Muscle of leg (tissue), 16 donors: Measurements from ENCODE around the gene FCAR. TPM values are rescaled to one million over a fixed set of nuclear protein-coding genes. Genes with fewer than 3 reads are reported as not detected.
A peak's percentile ranks its signal among the peaks of the same experiment; 100 is the strongest.
"Not testable (repeated sequence)": the region's sequence is repeated elsewhere in the genome, so short reads cannot be mapped to it uniquely, and the experiment has no call there.

Source experiments
- DNase-seq: peaks from one replicate; pipeline ENCODE4 v3.0.0; 2013
- H3K27ac ChIP-seq: one replicate; pipeline ENCODE4 v1.5.1; 2013; ENCODE audit warnings: mild to moderate bottlenecking, low read length, control low read depth
- H3K27me3 ChIP-seq: one replicate; pipeline ENCODE4 v1.6.1; 2013; ENCODE audit warnings: low read length; ENCODE audit not compliant: control insufficient read depth, insufficient read depth
- H3K36me3 ChIP-seq: one replicate; pipeline ENCODE4 v1.6.1; 2013; ENCODE audit warnings: low read length; ENCODE audit not compliant: control insufficient read depth, insufficient read depth
- H3K4me1 ChIP-seq: one replicate; pipeline ENCODE4 v1.6.1; 2013; ENCODE audit warnings: low read length; ENCODE audit not compliant: control insufficient read depth, insufficient read depth
- H3K4me3 ChIP-seq: one replicate; pipeline ENCODE4 v1.5.1; 2013; ENCODE audit warnings: low read length, control low read depth
- H3K9me3 ChIP-seq: replicated peaks from 2 replicates; pipeline ENCODE4 v1.6.1; 2013; ENCODE audit warnings: low read depth, low read length; ENCODE audit not compliant: control insufficient read depth
- WGBS: methylation state at CpG from one replicate; pipeline ENCODE4 v1.1.5; 2013; ENCODE audit warnings: missing lambda C conversion rate; ENCODE audit not compliant: insufficient coverage; 5-methylcytosine and 5-hydroxymethylcytosine counted together
- long read RNA-seq, 11 donors: transcript quantifications; one replicate each; lab custom pipeline, GENCODE V29; 2026
- polyA plus RNA-seq, 8 donors: library from polyadenylated mRNA; unstranded; fragments of 120-200 nt; gene quantifications; one replicate each; pipeline versions ENCODE4 v1.2.1 to v1.2.3, GENCODE V29; 2013; ENCODE audit warnings: inconsistent platforms in 1 of 8, low replicate concordance in 1 of 8; ENCODE audit not compliant: insufficient read length in 8 of 8, insufficient read depth in 1 of 8
- total RNA-seq: library from RNA; stranded (reverse); fragments of 120-200 nt; gene quantifications from one replicate; pipeline ENCODE4 v1.2.4, GENCODE V29; 2013

Gene FCAR
- not detected for total RNA-seq
- under 1 TPM in 7 of 8 donors, not detected in 1; 0.12 to 0.56 (median 0.44) TPM for polyA plus RNA-seq
- long read RNA-seq, donor 1, result 0 reads
- long read RNA-seq, donor 2, result 0 reads
- long read RNA-seq, donor 3, result 0 reads
- long read RNA-seq, donor 4, result 0 reads
- long read RNA-seq, donor 5, result 0 reads
- long read RNA-seq, donor 6, result 0 reads
- long read RNA-seq, donor 7, partial matches to known transcripts, result 0 of 1 reads
- long read RNA-seq, donor 7, other reads (novel, unspliced or antisense), result 0 of 1 reads
- long read RNA-seq, donor 8, result 0 reads
- long read RNA-seq, donor 9, result 0 reads
- long read RNA-seq, donor 10, result 0 reads
- long read RNA-seq, donor 11, result 0 reads

DNA sequence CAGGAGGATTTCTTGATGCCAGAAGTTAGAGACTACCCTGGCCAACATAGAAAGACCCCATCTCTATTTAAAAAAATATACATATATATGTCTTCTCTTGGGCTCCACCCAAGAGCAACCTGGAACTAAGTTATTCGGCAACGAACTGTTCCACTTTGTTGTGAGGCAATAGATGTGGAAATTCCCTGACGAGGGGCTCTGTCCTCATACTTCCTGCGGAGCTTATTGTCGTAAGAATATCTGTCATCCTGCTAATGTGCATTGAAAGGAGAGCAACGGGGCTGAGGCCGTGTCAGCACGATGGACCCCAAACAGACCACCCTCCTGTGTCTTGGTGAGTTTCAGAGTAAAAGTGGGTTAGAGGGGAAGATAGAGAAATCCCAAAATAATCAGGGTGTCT is at the start of gene FCAR:
FCAR (plus strand) TSS at position 246 of the 400 bp plus-strand sequence; CDS start at position 301, 55 bp downstream.
- DNase-seq, result peak; percentile 23
- 80% methylated on average over 6 of the region's 8 CpGs for WGBS
- Histone ChIP-seq H3K27me3 (no peaks in the 10 kb centered on the region), H3K36me3 (no peaks in the 10 kb centered on the region), H3K4me1 (no peaks in the 10 kb centered on the region), H3K4me3 (no peak within 1 kb of the TSS), H3K27ac (no peak within 1 kb of the TSS), H3K9me3 (peaks cover 5% of the 10 kb centered on the region)

DNA sequence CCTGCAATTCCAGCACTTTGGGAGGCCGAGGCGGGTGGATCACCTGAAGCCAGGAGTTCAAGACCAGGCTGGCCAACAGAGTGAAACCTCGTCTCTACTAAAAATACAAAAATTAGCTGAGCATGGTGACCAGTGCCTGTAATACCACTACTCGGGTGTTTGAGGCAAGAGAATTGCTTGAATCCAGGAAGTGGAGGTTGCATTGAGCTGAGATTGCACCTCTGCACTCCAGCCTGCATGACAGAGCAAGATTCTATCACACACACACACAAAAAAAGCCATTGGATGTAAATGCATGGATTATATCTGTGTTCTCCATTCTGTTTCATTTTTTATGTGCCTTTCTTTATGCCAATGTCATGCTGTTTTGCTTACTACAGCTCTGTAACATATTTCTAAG is 49.6 kb upstream of the FCAR start:
- 90% methylated on average over 2 of the region's 4 CpGs for WGBS
- not testable (repeated sequence) for H3K27me3 ChIP-seq, DNase-seq, H3K4me1 ChIP-seq, H3K27ac ChIP-seq, H3K4me3 ChIP-seq, H3K9me3 ChIP-seq, H3K36me3 ChIP-seq

DNA sequence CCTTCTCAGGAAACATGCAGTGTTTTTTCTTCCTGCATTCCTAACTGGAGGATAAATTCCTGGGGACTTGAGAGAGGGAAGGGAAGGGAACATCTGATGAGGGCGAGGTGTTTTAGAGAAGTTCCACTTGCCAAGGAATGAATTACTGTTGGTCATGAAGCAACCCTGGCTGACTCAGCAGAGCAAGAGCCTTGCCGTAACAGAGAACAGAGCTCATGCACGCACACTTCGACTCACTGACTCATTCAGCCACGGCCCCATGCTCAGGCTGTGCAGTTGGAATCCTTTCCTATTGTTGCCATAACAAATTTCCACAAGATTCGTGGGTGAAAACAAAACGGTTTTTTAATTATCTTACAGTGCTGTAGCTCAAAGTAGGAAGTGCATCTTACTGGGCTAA is 48.7 kb upstream of the FCAR start:
- not testable (repeated sequence) for H3K27me3 ChIP-seq, DNase-seq, H3K4me1 ChIP-seq, H3K9me3 ChIP-seq, H3K36me3 ChIP-seq, H3K4me3 ChIP-seq, H3K27ac ChIP-seq
- 86% methylated on average over 3 of the region's 7 CpGs for WGBS

DNA sequence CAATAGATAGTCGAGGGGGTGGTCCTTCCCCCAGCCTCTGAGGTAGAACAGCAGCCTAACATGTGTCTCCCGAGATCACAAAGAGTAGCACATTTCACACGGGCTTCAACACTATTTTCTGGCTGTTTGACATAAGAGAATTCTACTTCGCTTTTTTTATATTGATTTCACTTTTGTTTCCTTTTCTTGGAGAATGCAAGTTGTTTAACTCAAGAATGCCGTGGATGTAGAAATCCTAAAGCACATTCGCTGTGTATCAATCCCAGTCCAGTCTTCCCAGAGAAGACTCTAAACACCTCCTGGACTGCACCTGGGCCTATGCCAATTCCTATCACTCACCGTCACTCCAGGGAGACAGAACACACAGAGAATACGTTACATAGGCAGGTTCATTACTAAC is 46.0 kb upstream of the FCAR start:
- H3K27me3 ChIP-seq, DNase-seq, H3K4me3 ChIP-seq, H3K27ac ChIP-seq, H3K4me1 ChIP-seq, H3K9me3 ChIP-seq, H3K36me3 ChIP-seq: not testable (repeated sequence)
- no CpG with 5 or more reads among the region's 8 CpGs for WGBS

DNA sequence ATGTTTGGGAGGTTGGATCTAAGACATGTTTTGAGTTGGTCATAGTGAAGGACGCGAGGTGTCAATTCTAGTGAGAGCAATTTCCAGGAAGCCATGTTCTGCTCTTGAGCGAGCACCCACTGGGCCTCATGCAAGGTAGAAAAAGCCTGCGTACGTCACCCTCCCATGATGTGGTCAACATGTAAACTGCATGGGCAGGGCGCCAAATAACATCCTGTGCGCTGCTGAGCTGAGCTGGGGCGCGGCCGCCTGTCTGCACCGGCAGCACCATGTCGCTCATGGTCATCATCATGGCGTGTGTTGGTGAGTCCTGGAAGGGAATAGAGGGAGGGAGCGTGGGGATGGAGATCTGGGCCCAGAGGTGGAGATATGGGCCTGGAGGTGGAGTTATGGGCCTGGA is 41.5 kb upstream of the FCAR start, which contains the start of gene KIR2DS4:
KIR2DS4 (plus strand) TSS at position 181 of the 400 bp plus-strand sequence.
- H3K4me1 ChIP-seq, H3K36me3 ChIP-seq, H3K9me3 ChIP-seq, DNase-seq, H3K4me3 ChIP-seq, H3K27ac ChIP-seq, H3K27me3 ChIP-seq: not testable (repeated sequence)
- 88% methylated on average over 13 of the region's 14 CpGs for WGBS

DNA sequence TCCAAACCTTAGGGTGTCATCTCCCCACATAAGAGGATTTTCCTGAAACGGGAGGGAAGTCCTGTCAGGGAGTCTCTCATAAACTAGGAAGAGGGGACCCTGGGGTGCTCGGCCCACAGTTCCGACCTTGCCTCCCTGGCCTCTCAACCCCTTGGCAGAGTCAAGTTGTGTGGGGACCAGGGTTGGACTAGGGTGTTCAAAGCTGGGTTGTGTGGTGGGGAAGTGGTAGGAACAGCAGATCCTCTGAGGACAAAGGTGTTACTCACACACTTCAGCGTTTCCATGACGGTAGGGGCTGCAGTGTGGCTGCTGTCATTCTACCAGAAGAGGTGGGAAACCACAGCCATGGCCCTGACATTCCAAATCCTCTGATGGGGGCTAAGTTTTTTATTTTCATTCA is 38.9 kb upstream of the FCAR start:
- not testable (repeated sequence) for H3K4me3 ChIP-seq, H3K36me3 ChIP-seq, DNase-seq, H3K4me1 ChIP-seq, H3K27ac ChIP-seq, H3K27me3 ChIP-seq, H3K9me3 ChIP-seq
- WGBS, result 33% methylated on average over 1 of the region's 5 CpGs

DNA sequence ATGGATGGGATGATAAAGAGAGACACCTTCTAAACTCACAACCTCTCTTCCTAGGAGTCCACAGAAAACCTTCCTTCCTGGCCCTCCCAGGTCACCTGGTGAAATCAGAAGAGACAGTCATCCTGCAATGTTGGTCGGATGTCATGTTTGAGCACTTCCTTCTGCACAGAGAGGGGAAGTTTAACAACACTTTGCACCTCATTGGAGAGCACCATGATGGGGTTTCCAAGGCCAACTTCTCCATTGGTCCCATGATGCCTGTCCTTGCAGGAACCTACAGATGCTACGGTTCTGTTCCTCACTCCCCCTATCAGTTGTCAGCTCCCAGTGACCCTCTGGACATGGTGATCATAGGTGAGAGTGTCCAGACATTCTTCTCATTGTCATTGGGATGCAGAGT is 36.5 kb upstream of the FCAR start:
- 60% methylated on average over 1 of the region's 2 CpGs for WGBS
- H3K36me3 ChIP-seq, result not testable (repeated sequence)

DNA sequence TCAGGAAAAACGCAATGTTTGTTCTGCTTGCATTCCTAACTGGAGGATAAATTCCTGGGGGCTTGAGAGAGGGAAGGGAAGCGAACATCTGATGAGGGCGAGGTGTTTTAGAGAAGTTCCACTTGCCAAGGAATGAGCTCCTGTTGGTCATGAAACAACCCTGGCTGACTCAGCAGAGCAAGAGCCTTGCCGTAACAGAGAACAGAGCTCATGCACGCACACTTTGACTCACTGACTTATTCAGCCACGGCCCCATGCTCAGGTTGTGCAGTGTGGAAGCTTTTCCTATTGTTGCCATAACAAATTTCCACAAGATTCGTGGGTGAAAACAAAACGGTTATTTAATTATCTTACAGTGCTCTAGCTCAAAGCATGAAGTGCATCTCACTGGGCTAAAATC is 30.9 kb upstream of the FCAR start:
- not testable (repeated sequence) for H3K4me3 ChIP-seq, H3K27ac ChIP-seq, H3K4me1 ChIP-seq, DNase-seq, H3K36me3 ChIP-seq, H3K9me3 ChIP-seq, H3K27me3 ChIP-seq
- 68% methylated on average over 5 of the region's 8 CpGs for WGBS

More for the DNA sequence above, 36.5 kb upstream of the FCAR start:
- not testable (repeated sequence) for H3K27me3 ChIP-seq, H3K9me3 ChIP-seq, H3K4me3 ChIP-seq, H3K27ac ChIP-seq, DNase-seq, H3K4me1 ChIP-seq

DNA sequence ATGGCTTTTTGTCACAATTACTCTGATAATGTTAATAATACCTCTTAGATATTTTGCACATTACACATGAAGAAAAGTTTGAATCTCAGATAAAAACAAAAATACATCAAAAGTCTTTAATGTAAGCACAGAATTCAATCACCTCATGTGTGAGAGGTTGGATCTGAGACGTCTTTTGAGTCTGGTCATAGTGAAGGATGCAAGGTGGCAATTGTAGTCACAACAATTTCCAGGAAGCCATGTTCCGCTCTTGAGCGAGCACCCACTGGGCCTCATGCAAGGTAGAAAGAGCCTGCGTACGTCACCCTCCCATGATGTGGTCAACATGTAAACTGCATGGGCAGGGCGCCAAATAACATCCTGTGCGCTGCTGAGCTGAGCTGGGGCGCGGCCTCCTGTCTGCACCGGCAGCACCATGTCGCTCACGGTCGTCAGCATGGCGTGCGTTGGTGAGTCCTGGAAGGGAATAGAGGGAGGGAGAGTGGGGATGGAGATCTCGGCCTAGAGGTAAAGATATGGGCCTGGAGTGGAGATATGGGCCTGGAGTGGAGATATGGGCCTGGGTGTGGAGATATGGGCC is 23.9 kb upstream of the FCAR start, which contains the start of gene KIR3DL2:
KIR3DL2 (plus strand) TSS at position 383 of the 580 bp plus-strand sequence; CDS start at position 416, 33 bp downstream.
- DNase-seq, H3K4me1 ChIP-seq, H3K4me3 ChIP-seq, H3K27ac ChIP-seq, H3K27me3 ChIP-seq, H3K36me3 ChIP-seq: not testable (repeated sequence)
- peaks cover 10% of the 10 kb centered on the region for H3K9me3 ChIP-seq
- 87% methylated on average over 10 of the region's 16 CpGs for WGBS

DNA sequence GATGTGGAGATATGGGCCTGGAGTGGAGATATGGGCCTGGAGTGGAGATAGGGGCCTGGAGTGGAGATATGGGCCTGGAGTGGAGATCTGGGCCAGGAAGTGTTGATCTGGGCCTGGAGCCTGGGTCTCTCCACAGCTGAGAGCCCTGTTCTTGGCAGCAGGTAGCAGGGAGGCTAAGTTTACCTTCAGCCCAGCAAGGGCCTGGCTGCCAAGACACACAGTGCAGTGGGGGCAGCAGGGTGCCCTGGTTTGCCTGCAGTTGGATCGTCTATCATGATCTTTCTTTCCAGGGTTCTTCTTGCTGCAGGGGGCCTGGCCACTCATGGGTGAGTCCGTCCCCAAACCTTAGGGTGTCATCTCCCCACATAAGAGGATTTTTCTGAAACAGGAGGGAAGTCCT is 23.1 kb upstream of the FCAR start:
- Histone ChIP-seq H3K9me3 (peaks cover 10% of the 10 kb centered on the region), H3K36me3 (no peaks in the 10 kb centered on the region), H3K4me3 (no peak overlapping the region), H3K4me1 (no peaks in the 10 kb centered on the region), H3K27ac (no peak overlapping the region), H3K27me3 (no peaks in the 10 kb centered on the region)
- WGBS, result no CpG with 5 or more reads among the region's 2 CpGs
- DNase-seq, result no peak
